ENCODE data around the gene BRD1. TPM values are rescaled to one million over a fixed set of nuclear protein-coding genes. Genes with fewer than 3 reads are reported as not detected.

BRD1 gene
- total and polyA plus RNA-seq, 3 experiments from 2014 or later, result 4.9 to 35.1 (median 32.9) TPM

DNA sequence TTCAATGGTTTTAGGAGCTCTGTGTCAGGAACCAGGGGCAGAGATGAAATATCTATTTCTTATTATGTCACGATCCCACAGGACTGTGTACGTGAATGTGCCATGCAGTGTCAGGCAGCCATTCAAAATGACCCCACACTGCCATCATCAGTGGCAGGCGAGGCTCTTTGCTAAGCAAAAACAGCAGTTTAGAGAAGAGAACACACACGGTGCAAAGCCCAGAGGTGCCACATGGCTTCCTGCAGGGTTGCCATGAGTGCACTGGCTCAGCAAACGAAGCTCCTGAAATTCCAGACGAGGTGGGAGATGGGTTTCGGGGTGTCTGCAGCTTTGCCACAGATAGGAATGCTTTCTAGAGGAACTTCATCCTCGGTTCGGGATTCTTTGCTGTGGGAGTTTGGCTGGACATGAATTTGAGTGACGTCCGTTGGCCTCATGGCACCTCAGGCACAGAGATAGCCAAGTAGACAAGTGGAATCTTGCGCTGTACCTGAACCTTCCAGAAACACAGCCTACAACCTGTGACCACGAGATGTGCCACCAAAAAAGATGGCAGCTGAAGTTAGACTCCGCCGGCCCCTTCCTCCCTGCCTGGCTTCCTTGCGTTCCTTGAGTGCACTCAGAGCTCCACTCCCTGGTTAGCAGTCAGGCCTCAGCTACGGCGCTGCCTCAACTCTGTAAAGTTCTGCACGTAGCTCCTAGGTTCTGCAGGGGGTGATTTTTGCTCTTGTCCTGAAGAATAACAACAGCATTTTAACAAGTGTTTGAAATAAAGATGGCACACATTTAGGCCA is 18.2 kb upstream of the BRD1 start:
- Histone ChIP-seq H3K4me1 (ENCODE audit: insufficient read depth, low read length) (peaks cover 8% of the 10 kb centered on the region), H3K9me3 (ENCODE audit: low read length) (no peaks in the 10 kb centered on the region), H3K36me3 (ENCODE audit: insufficient read depth, low read length) (no peaks in the 10 kb centered on the region), H3K4me3 (ENCODE audit: low read length) (no peak overlapping the region), H3K27me3 (ENCODE audit: insufficient read depth, low read length, poor library complexity, severe bottlenecking) (no peaks in the 10 kb centered on the region), H3K27ac (ENCODE audit: low read depth, low read length) (no peak overlapping the region)
- Mint-ChIP-seq H3K4me1 (peaks cover 6 to 20% (median 6%) of the 10 kb centered on the region in 3 donors), H3K27ac (peak overlapping the region in 2 of 8 donors; percentile 17 to 77), H3K4me3 (no peak overlapping the region), H3K36me3 (no peaks in the 10 kb centered on the region), H3K9me3 (no peaks in the 10 kb centered on the region), H3K27me3 (peaks cover 3 to 9% of the 10 kb centered on the region in 2 donors)
- ChIA-PET CTCF (no interaction called here), POLR2A (no interaction called here)
- DNase-seq, result no peak

DNA sequence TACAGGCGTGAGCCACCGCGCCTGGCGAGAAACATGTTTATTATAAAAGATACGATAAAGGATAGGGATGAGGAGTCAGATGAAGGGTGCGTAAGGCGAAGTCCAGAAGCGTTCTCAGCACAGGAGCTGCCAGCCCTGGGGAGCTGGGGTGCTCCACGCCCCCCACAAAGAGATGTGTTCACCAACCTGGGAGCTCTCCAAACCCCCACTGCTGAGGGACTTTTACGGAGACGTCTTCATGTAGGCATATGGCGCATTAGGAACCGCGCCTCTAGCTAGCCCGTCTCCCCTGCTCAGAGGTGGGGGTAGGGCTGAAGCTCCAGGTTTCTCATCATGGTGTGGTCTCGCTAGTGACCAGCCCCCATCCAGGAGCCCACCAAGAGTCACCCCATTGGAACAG is 17.6 kb upstream of the BRD1 start:
- CTCF ChIA-PET, result no interaction called here
- H3K4me3 Mint-ChIP-seq, result no peak overlapping the region

DNA sequence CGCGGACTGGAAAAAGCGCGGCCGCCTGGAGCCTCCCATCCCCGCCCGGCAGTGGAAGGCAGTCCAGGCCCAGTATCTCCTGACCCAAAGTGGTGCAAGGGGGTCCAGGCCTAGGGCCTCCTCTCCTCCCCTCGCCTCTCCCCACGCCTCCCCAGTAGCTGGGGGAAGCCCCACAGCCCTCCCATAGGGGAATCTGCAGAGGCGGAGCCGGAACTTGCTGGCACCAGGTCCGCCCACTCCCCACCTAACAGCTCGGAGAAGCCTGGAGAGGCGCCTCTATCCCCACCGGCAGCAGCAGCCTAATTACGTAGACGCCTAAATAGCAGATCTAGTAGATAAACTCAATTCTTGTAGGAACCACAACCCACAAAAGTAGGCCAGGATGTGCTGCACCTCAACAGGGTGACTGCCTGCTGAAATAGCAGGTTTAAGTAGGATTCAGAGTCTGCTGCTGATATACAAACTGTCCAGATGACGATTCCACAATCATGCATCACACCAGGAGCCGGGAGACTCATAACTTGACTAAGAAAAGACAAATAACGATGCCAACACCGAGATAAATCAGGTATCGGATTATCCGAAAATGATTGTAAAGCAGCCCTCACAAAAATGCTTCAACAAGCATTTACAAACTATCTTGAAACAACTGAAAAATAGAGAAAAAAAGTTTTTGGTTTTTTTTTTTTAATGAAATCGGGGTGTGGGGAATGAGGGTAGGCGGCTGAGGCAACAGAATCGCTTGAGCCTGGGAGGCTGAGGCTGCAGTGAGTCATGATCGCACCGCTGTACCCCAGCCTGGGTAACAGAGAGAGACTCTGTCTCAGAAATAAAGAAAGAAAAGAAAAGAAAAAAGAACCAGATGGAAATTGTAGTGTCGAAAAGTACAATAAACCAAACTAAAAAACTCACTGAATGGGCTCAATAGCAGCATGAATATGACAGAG is 11.4 kb upstream of the BRD1 start:
- DNase-seq, result peak; percentile 83 to 94 (median 93)
- Histone ChIP-seq H3K4me1 (ENCODE audit: insufficient read depth, low read length) (peaks cover 27% of the 10 kb centered on the region), H3K9me3 (ENCODE audit: low read length) (no peaks in the 10 kb centered on the region), H3K36me3 (ENCODE audit: insufficient read depth, low read length) (no peaks in the 10 kb centered on the region), H3K4me3 (ENCODE audit: low read length) (peak overlapping the region; percentile 52), H3K27ac (ENCODE audit: low read depth, low read length) (peak overlapping the region; percentile 78), H3K27me3 (ENCODE audit: insufficient read depth, low read length, poor library complexity, severe bottlenecking) (no peaks in the 10 kb centered on the region)
- ChIA-PET POLR2A (interaction anchor here (0.6 to 1.0 kb wide), 4 partner anchors 9 to 78 kb away, joined by 3 to 5 read pairs (median 3); no protein-coding TSS in a partner anchor), CTCF (interaction anchor here (0.9 to 1.7 kb wide), 6 partner anchors 10 to 98 kb away, joined by 3 to 5 read pairs (median 3); no protein-coding TSS in a partner anchor)
- Mint-ChIP-seq H3K36me3 (no peaks in the 10 kb centered on the region), H3K27me3 (no peaks in the 10 kb centered on the region), H3K27ac (peak overlapping the region; percentile 84 to 99 (median 96)), H3K4me3 (peak overlapping the region; percentile 64 to 82 (median 76)), H3K4me1 (peaks cover 18 to 33% (median 25%) of the 10 kb centered on the region in 3 donors), H3K9me3 (no peaks in the 10 kb centered on the region)

More for the DNA sequence above, 17.6 kb upstream of the BRD1 start:
- Mint-ChIP-seq H3K27ac (no peak overlapping the region), H3K36me3 (no peaks in the 10 kb centered on the region), H3K27me3 (peaks cover 0 to 8% of the 10 kb centered on the region in 2 donors), H3K9me3 (no peaks in the 10 kb centered on the region), H3K4me1 (peaks cover 3 to 16% (median 4%) of the 10 kb centered on the region in 3 donors)
- H3K27me3 ChIP-seq (ENCODE audit: insufficient read depth, low read length, poor library complexity, severe bottlenecking), result no peaks in the 10 kb centered on the region
- H3K36me3 ChIP-seq (ENCODE audit: insufficient read depth, low read length), result no peaks in the 10 kb centered on the region
- H3K4me1 ChIP-seq (ENCODE audit: insufficient read depth, low read length), result peaks cover 10% of the 10 kb centered on the region
- no peak for DNase-seq
- no peak overlapping the region for H3K4me3 ChIP-seq (ENCODE audit: low read length)
- H3K27ac ChIP-seq (ENCODE audit: low read depth, low read length), result no peak overlapping the region
- no peaks in the 10 kb centered on the region for H3K9me3 ChIP-seq (ENCODE audit: low read length)
- POLR2A ChIA-PET, result no interaction called here

DNA sequence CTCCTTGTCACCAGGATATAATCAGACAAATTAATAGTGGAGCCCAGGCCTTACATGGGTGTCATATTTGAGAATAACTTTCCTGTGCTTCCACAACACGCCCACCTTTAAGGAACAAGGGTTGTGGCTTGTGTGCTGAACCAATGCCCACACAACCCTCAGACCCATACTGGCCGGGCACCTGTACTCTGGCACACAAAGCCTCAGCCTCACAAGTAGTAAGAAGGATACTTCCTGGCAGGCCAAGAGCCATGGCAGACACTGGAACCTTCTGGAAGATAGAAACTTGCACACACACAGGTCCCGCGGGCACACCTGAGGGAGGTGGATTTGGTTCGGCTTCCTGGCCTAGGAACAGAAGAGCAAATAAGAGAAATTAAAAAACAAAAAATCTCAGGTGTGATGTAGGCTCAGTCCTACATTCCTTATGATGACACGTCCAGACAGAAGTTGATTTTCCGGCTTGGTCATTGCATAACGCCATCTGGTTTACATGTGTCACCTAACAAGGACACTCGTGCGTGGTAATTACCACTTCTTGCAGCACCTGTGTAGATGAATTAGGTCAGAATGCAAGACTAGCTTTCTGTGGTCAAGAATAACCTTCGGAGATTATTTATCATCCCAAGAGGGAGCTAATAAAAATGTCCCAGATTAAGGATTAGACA is 5.8 kb upstream of the BRD1 start:
- Histone ChIP-seq H3K27me3 (ENCODE audit: insufficient read depth, low read length, poor library complexity, severe bottlenecking) (no peaks in the 10 kb centered on the region), H3K36me3 (ENCODE audit: insufficient read depth, low read length) (no peaks in the 10 kb centered on the region), H3K4me1 (ENCODE audit: insufficient read depth, low read length) (peaks cover 11% of the 10 kb centered on the region), H3K9me3 (ENCODE audit: low read length) (no peaks in the 10 kb centered on the region), H3K27ac (ENCODE audit: low read depth, low read length) (no peak overlapping the region), H3K4me3 (ENCODE audit: low read length) (no peak overlapping the region)
- peaks cover 0 to 2% (median 0%) of the 10 kb centered on the region in 3 donors for H3K36me3 Mint-ChIP-seq
- H3K4me3 Mint-ChIP-seq, result peak overlapping the region in 1 of 7 donors; percentile 54
- H3K4me1 Mint-ChIP-seq, result peaks cover 9 to 25% (median 18%) of the 10 kb centered on the region in 3 donors
- CTCF ChIA-PET, result no interaction called here
- H3K9me3 Mint-ChIP-seq, result no peaks in the 10 kb centered on the region
- POLR2A ChIA-PET, result no interaction called here
- H3K27ac Mint-ChIP-seq, result no peak overlapping the region
- peaks cover 0 to 2% of the 10 kb centered on the region in 2 donors for H3K27me3 Mint-ChIP-seq
- DNase-seq, result no peak

DNA sequence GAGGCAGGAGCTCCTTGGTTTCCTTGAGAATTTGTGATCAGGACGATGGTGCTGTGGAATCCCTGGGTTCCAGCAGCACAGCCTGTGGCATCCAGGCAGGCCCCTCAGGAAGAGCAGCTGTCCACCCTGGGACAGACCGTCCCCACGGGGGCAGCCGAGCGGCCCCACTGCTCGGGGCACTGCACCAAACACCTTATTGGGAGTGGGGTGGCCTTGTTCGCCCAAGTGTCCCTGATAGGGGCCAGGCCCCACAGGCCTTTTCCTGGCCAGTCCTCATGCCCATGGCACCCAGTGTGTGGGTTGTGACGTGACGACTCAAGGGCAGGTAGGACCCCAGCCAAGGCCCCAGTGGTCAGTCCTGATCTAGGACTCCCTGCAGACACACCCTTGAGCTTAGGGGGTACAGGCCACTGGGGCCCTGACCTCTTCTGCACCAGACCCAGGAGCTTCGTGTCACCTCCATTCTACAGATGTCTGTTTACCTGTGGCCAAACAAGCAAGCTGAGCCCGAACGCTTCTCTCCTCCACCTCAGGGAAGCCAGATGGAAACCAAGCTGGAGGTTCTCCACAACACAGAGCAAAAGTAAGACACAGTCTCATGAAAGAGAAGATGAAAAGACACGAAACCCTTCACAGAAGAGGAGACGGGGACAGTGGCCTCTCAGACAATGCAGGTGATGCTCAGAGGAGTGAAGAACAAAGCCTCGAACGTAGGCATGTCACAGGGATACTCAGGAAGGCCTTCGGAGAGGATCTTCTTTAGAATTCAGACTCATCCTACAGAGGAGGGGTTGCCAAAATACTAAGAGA is 1.6 kb upstream of the BRD1 start:
- Mint-ChIP-seq H3K4me3 (peak overlapping the region; percentile 48 to 85 (median 67)), H3K27ac (peak overlapping the region; percentile 50 to 91 (median 81)), H3K27me3 (peaks cover 0 to 6% of the 10 kb centered on the region in 2 donors), H3K36me3 (peaks cover 0 to 23% (median 4%) of the 10 kb centered on the region in 3 donors), H3K4me1 (peaks cover 24 to 36% (median 31%) of the 10 kb centered on the region in 3 donors), H3K9me3 (no peaks in the 10 kb centered on the region)
- H3K9me3 ChIP-seq (ENCODE audit: low read length), result no peaks in the 10 kb centered on the region
- CTCF ChIA-PET, result interaction anchor here (0.8 to 1.2 kb wide), 2 partner anchors 9 to 201 kb away, joined by 3 read pairs; no protein-coding TSS in a partner anchor
- H3K4me3 ChIP-seq (ENCODE audit: low read length), result no peak overlapping the region
- H3K27me3 ChIP-seq (ENCODE audit: insufficient read depth, low read length, poor library complexity, severe bottlenecking), result no peaks in the 10 kb centered on the region
- POLR2A ChIA-PET, result no interaction called here
- H3K27ac ChIP-seq (ENCODE audit: low read depth, low read length), result no peak overlapping the region
- H3K36me3 ChIP-seq (ENCODE audit: insufficient read depth, low read length), result no peaks in the 10 kb centered on the region
- peaks cover 23% of the 10 kb centered on the region for H3K4me1 ChIP-seq (ENCODE audit: insufficient read depth, low read length)
- DNase-seq, result no peak

DNA sequence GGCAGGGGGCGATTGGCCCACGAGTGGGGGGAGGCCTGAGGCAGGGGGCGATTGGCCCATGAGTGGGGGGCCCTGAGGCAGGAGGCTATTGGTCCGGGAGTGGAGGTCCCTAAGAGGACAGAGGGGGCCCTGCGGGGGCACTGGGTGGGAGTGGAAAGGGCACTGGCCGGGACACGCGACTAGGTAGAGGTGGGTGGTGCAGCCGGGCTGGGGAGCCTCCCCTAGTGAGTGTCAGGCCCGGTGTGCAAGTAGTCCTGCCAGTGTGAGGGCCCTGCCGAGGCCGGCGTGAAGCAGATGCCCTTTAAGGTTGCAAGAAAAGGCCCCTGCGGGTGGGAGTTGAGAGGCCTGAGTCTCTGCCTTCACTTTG is 909 bp upstream of the BRD1 start:
- H3K9me3 ChIP-seq (ENCODE audit: low read length), result no peaks in the 10 kb centered on the region
- Mint-ChIP-seq H3K27me3 (peaks cover 0 to 6% of the 10 kb centered on the region in 2 donors), H3K36me3 (peaks cover 4 to 30% (median 9%) of the 10 kb centered on the region in 3 donors), H3K9me3 (no peaks in the 10 kb centered on the region), H3K27ac (peak overlapping the region in 6 of 8 donors; percentile 47 to 85 (median 64)), H3K4me1 (peaks cover 31 to 43% (median 38%) of the 10 kb centered on the region in 3 donors), H3K4me3 (peak overlapping the region; percentile 48 to 80 (median 67))
- ChIA-PET CTCF (interaction anchor here (1.2 kb wide), 1 partner anchor 202 kb away, joined by 3 read pairs; no protein-coding TSS in a partner anchor), POLR2A (no interaction called here)
- no peaks in the 10 kb centered on the region for H3K36me3 ChIP-seq (ENCODE audit: insufficient read depth, low read length)
- DNase-seq, result no peak
- H3K27ac ChIP-seq (ENCODE audit: low read depth, low read length), result no peak overlapping the region
- peaks cover 28% of the 10 kb centered on the region for H3K4me1 ChIP-seq (ENCODE audit: insufficient read depth, low read length)
- no peaks in the 10 kb centered on the region for H3K27me3 ChIP-seq (ENCODE audit: insufficient read depth, low read length, poor library complexity, severe bottlenecking)
- H3K4me3 ChIP-seq (ENCODE audit: low read length), result no peak overlapping the region
